WTC11 (cell line): ENCODE data around the gene RASD1. TPM values are rescaled to one million over a fixed set of nuclear protein-coding genes. Genes with fewer than 3 reads are reported as not detected.

Source experiments
- ATAC-seq: fragments of 200-7000 bp; cut with Tn5 transposase; 2 replicates; pipeline ENCODE4 v1.10.0; 2021; ENCODE audit warnings: mild to moderate bottlenecking, moderate library complexity
- CTCF ChIA-PET: fragments of 300-600 bp; sonication (Branson Sonifier 250); formaldehyde crosslinking; loops from one replicate; lab custom pipeline; 2021; ENCODE audit warnings: antibody characterized with exemption; lab: Charles Lee
- POLR2A ChIA-PET: fragments of 350-600 bp; sonication (Branson Sonifier 250); formaldehyde crosslinking; loops from one replicate; lab custom pipeline; 2021; ENCODE audit warnings: antibody characterized with exemption; lab: Charles Lee
- DNase-seq: peaks from one replicate; pipeline ENCODE4 v3.0.0; 2021; ENCODE audit warnings: low spot score
- H3K27ac Mint-ChIP-seq: 2 replicates; pipeline ENCODE4 v1.8.0; 2021; ENCODE audit warnings: mixed read lengths
- H3K27me3 Mint-ChIP-seq: 2 replicates; pipeline ENCODE4 v1.8.0; 2021; ENCODE audit warnings: low read depth, mild to moderate bottlenecking, moderate library complexity, mixed read lengths
- H3K36me3 Mint-ChIP-seq: 2 replicates; pipeline ENCODE4 v1.8.0; 2021; ENCODE audit warnings: mixed read lengths
- H3K4me1 Mint-ChIP-seq: 2 replicates; pipeline ENCODE4 v1.8.0; 2022; ENCODE audit warnings: mixed read lengths
- H3K4me3 Mint-ChIP-seq: 2 replicates; pipeline ENCODE4 v1.8.0; 2021; ENCODE audit warnings: mild to moderate bottlenecking, moderate library complexity, mixed read lengths
- H3K9me3 Mint-ChIP-seq: 2 replicates; pipeline ENCODE4 v1.8.0; 2021; ENCODE audit warnings: mixed read lengths
- ATF2 ChIP-seq: sonication (generic); formaldehyde crosslinking; IDR thresholded peaks from 2 replicates; pipeline ENCODE4 v1.8.1; 2022; ENCODE audit warnings: low read depth, missing genetic modification reagents, borderline replicate concordance
- ATF3 ChIP-seq: sonication (generic); formaldehyde crosslinking; conservative IDR thresholded peaks from 2 replicates; pipeline ENCODE4 v1.8.1; 2022; ENCODE audit warnings: mild to moderate bottlenecking, missing genetic modification reagents
- ATF6 ChIP-seq: sonication (generic); formaldehyde crosslinking; IDR thresholded peaks from 2 replicates; pipeline ENCODE4 v1.8.1; 2023; ENCODE audit warnings: mild to moderate bottlenecking, missing genetic modification reagents
- GRHL2 ChIP-seq: fragments of 250-450 bp; sonication (Bioruptor Pico); IDR thresholded peaks from 2 replicates; pipeline ENCODE4 v1.8.0; 2022; ENCODE audit warnings: mild to moderate bottlenecking, moderate library complexity; ENCODE audit not compliant: insufficient replicate concordance, severe bottlenecking
- HMGA2 ChIP-seq: fragments of 250-450 bp; sonication (Bioruptor Pico); IDR thresholded peaks from 2 replicates; pipeline ENCODE4 v1.4.0; 2021; ENCODE audit warnings: mild to moderate bottlenecking, moderate library complexity
- IRF1 ChIP-seq: sonication (generic); formaldehyde crosslinking; IDR thresholded peaks from 2 replicates; pipeline ENCODE4 v1.8.0; 2023; ENCODE audit warnings: missing genetic modification reagents
- IRF2 ChIP-seq: sonication (generic); formaldehyde crosslinking; IDR thresholded peaks from 2 replicates; pipeline ENCODE4 v1.8.0; 2022; ENCODE audit warnings: low read depth, missing genetic modification reagents, borderline replicate concordance
- JAZF1 ChIP-seq: fragments of 250-450 bp; sonication (Bioruptor Pico); IDR thresholded peaks from 2 replicates; pipeline ENCODE4 v1.9.0; 2021; ENCODE audit warnings: moderate library complexity, mild to moderate bottlenecking, inconsistent platforms
- NR3C1 ChIP-seq: sonication (generic); formaldehyde crosslinking; conservative IDR thresholded peaks from 2 replicates; pipeline ENCODE4 v1.8.1; 2023; ENCODE audit warnings: low read depth, mild to moderate bottlenecking, missing genetic modification reagents
- RELA ChIP-seq: sonication (generic); formaldehyde crosslinking; IDR thresholded peaks from 2 replicates; pipeline ENCODE4 v1.8.1; 2022; ENCODE audit warnings: missing genetic modification reagents, mild to moderate bottlenecking, borderline replicate concordance
- SMAD3 ChIP-seq: sonication (generic); formaldehyde crosslinking; IDR thresholded peaks from 2 replicates; pipeline ENCODE4 v1.8.0; 2022; ENCODE audit warnings: missing genetic modification reagents, mild to moderate bottlenecking, borderline replicate concordance
- SMAD4 ChIP-seq: sonication (generic); formaldehyde crosslinking; IDR thresholded peaks from 2 replicates; pipeline ENCODE4 v1.8.0; 2022; ENCODE audit warnings: mild to moderate bottlenecking, missing genetic modification reagents
- SOX15 ChIP-seq: fragments of 250-450 bp; sonication (Bioruptor Pico); IDR thresholded peaks from 2 replicates; pipeline ENCODE4 v1.9.0; 2021; ENCODE audit warnings: mild to moderate bottlenecking
- SP1 ChIP-seq: sonication (generic); formaldehyde crosslinking; conservative IDR thresholded peaks from 2 replicates; pipeline ENCODE4 v1.8.1; 2022; ENCODE audit warnings: missing genetic modification reagents
- ZNF317 ChIP-seq: sonication (generic); formaldehyde crosslinking; IDR thresholded peaks from 2 replicates; pipeline ENCODE4 v1.8.1; 2023; ENCODE audit warnings: low read depth, mild to moderate bottlenecking, moderate library complexity, missing genetic modification reagents, borderline replicate concordance
- ZNF396 ChIP-seq: fragments of 250-450 bp; sonication (Bioruptor Pico); IDR thresholded peaks from 2 replicates; pipeline ENCODE4 v1.8.0; 2021; ENCODE audit warnings: mild to moderate bottlenecking, moderate library complexity, borderline replicate concordance
- total RNA-seq: library from RNA; stranded (reverse); gene quantifications from 3 replicates; pipeline ENCODE4 v1.2.3, GENCODE V29; 2021
- TF ChIP-seq, protein P1 (sequence below): sonication (generic); formaldehyde crosslinking; IDR thresholded peaks from 2 replicates; pipeline ENCODE4 v1.8.0; 2023; ENCODE audit warnings: missing genetic modification reagents, mild to moderate bottlenecking, borderline replicate concordance
- TF ChIP-seq, protein P2 (sequence below): sonication (generic); formaldehyde crosslinking; IDR thresholded peaks from 2 replicates; pipeline ENCODE4 v1.8.1; 2022; ENCODE audit warnings: missing genetic modification reagents, borderline replicate concordance
- TF ChIP-seq, protein P3 (sequence below): sonication (generic); formaldehyde crosslinking; IDR thresholded peaks from 2 replicates; pipeline ENCODE4 v1.8.0; 2022; ENCODE audit warnings: missing genetic modification reagents

Gene RASD1
- total RNA-seq, 1 experiment from 2014 or later: 5.1 TPM

DNA sequence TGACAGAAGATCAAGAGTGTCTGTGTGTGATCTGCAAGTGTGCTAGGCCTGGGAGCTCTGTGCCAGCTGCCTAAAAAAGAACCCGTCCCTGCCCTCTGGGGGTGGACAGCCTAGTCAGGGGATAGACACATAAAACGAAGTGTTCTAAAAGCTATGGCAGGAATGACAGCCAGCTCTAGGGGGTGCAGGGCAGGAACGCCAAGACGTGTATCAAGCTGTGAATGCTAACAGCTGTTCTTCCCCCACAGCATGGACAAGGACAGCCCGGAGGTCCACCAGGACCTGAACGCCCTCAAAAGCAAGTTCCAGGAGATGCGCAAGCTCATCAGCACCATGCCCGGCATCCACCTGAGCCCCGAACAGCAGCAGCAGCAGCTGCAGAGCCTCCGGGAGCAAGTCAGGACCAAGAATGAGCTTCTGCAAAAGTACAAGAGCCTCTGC is 5.1 kb downstream of the RASD1 start:
- TF ChIP-seq IRF1 (CRISPR knock-in tag) (no peak), IRF2 (CRISPR knock-in tag) (no peak), SOX15 (no peak), ZNF317 (no peak), SP1 (no peak), HMGA2 (no peak), SMAD3 (no peak), RELA (no peak), ATF6 (CRISPR knock-in tag) (no peak), NR3C1 (no peak), ATF3 (no peak), SMAD4 (CRISPR knock-in tag) (no peak), ZNF396 (CRISPR knock-in tag) (no peak), JAZF1 (CRISPR knock-in tag) (no peak), ATF2 (CRISPR knock-in tag) (no peak), GRHL2 (CRISPR knock-in tag) (no peak)
- TF ChIP-seq, protein P1, sequence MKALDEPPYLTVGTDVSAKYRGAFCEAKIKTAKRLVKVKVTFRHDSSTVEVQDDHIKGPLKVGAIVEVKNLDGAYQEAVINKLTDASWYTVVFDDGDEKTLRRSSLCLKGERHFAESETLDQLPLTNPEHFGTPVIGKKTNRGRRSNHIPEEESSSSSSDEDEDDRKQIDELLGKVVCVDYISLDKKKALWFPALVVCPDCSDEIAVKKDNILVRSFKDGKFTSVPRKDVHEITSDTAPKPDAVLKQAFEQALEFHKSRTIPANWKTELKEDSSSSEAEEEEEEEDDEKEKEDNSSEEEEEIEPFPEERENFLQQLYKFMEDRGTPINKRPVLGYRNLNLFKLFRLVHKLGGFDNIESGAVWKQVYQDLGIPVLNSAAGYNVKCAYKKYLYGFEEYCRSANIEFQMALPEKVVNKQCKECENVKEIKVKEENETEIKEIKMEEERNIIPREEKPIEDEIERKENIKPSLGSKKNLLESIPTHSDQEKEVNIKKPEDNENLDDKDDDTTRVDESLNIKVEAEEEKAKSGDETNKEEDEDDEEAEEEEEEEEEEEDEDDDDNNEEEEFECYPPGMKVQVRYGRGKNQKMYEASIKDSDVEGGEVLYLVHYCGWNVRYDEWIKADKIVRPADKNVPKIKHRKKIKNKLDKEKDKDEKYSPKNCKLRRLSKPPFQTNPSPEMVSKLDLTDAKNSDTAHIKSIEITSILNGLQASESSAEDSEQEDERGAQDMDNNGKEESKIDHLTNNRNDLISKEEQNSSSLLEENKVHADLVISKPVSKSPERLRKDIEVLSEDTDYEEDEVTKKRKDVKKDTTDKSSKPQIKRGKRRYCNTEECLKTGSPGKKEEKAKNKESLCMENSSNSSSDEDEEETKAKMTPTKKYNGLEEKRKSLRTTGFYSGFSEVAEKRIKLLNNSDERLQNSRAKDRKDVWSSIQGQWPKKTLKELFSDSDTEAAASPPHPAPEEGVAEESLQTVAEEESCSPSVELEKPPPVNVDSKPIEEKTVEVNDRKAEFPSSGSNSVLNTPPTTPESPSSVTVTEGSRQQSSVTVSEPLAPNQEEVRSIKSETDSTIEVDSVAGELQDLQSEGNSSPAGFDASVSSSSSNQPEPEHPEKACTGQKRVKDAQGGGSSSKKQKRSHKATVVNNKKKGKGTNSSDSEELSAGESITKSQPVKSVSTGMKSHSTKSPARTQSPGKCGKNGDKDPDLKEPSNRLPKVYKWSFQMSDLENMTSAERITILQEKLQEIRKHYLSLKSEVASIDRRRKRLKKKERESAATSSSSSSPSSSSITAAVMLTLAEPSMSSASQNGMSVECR (CRISPR knock-in tag): no peak
- TF ChIP-seq, protein P2, sequence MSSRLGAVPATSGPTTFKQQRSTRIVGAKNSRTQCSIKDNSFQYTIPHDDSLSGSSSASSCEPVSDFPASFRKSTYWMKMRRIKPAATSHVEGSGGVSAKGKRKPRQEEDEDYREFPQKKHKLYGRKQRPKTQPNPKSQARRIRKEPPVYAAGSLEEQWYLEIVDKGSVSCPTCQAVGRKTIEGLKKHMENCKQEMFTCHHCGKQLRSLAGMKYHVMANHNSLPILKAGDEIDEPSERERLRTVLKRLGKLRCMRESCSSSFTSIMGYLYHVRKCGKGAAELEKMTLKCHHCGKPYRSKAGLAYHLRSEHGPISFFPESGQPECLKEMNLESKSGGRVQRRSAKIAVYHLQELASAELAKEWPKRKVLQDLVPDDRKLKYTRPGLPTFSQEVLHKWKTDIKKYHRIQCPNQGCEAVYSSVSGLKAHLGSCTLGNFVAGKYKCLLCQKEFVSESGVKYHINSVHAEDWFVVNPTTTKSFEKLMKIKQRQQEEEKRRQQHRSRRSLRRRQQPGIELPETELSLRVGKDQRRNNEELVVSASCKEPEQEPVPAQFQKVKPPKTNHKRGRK (CRISPR knock-in tag): no peak
- TF ChIP-seq, protein P3, sequence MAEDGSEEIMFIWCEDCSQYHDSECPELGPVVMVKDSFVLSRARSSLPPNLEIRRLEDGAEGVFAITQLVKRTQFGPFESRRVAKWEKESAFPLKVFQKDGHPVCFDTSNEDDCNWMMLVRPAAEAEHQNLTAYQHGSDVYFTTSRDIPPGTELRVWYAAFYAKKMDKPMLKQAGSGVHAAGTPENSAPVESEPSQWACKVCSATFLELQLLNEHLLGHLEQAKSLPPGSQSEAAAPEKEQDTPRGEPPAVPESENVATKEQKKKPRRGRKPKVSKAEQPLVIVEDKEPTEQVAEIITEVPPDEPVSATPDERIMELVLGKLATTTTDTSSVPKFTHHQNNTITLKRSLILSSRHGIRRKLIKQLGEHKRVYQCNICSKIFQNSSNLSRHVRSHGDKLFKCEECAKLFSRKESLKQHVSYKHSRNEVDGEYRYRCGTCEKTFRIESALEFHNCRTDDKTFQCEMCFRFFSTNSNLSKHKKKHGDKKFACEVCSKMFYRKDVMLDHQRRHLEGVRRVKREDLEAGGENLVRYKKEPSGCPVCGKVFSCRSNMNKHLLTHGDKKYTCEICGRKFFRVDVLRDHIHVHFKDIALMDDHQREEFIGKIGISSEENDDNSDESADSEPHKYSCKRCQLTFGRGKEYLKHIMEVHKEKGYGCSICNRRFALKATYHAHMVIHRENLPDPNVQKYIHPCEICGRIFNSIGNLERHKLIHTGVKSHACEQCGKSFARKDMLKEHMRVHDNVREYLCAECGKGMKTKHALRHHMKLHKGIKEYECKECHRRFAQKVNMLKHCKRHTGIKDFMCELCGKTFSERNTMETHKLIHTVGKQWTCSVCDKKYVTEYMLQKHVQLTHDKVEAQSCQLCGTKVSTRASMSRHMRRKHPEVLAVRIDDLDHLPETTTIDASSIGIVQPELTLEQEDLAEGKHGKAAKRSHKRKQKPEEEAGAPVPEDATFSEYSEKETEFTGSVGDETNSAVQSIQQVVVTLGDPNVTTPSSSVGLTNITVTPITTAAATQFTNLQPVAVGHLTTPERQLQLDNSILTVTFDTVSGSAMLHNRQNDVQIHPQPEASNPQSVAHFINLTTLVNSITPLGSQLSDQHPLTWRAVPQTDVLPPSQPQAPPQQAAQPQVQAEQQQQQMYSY (CRISPR knock-in tag): no peak
- ChIA-PET CTCF (interaction anchor here (1.1 to 1.5 kb wide), 2 partner anchors 78 to 136 kb away, joined by 3 to 6 read pairs; no protein-coding TSS in a partner anchor), POLR2A (interaction anchor here (0.8 kb wide), 1 partner anchor 10 kb away, joined by 3 read pairs; no protein-coding TSS in a partner anchor)
- Mint-ChIP-seq H3K4me1 (peaks cover 35% of the 10 kb centered on the region), H3K9me3 (no peaks in the 10 kb centered on the region), H3K36me3 (peaks cover 34% of the 10 kb centered on the region), H3K4me3 (no peak overlapping the region), H3K27ac (no peak overlapping the region), H3K27me3 (peaks cover 26% of the 10 kb centered on the region)
- ATAC-seq (no peak), DNase-seq (no peak)
